ENCODE results near the gene PFKL.

Gene PFKL

GRCh38 chr21:44296103-44296519, 3.7 kb upstream of the PFKL start:
- no peak for DNase-seq (ENCODE audit: low read depth in 1 of 2, low spot score in 1 of 2)
- Histone ChIP-seq H3K27ac (replicated peaks) (no peak overlapping the region), H3K27me3 (ENCODE audit: insufficient read depth, poor library complexity, severe bottlenecking) (no peaks in the 10 kb centered on the region), H3K4me3 (replicated peaks; ENCODE audit: insufficient read depth, low read length) (no peak overlapping the region)
- TF ChIP-seq CTCF (IDR thresholded peaks at IDR 0.05; ENCODE audit: insufficient read depth, low read length) = no peak
- no peak for TF ChIP-seq GABPA (IDR thresholded peaks at IDR 0.05; ENCODE audit: low read depth)
- no peak for TF ChIP-seq POLR2AphosphoS5 (IDR thresholded peaks at IDR 0.05; ENCODE audit: low read depth)
- TF ChIP-seq, protein P1, sequence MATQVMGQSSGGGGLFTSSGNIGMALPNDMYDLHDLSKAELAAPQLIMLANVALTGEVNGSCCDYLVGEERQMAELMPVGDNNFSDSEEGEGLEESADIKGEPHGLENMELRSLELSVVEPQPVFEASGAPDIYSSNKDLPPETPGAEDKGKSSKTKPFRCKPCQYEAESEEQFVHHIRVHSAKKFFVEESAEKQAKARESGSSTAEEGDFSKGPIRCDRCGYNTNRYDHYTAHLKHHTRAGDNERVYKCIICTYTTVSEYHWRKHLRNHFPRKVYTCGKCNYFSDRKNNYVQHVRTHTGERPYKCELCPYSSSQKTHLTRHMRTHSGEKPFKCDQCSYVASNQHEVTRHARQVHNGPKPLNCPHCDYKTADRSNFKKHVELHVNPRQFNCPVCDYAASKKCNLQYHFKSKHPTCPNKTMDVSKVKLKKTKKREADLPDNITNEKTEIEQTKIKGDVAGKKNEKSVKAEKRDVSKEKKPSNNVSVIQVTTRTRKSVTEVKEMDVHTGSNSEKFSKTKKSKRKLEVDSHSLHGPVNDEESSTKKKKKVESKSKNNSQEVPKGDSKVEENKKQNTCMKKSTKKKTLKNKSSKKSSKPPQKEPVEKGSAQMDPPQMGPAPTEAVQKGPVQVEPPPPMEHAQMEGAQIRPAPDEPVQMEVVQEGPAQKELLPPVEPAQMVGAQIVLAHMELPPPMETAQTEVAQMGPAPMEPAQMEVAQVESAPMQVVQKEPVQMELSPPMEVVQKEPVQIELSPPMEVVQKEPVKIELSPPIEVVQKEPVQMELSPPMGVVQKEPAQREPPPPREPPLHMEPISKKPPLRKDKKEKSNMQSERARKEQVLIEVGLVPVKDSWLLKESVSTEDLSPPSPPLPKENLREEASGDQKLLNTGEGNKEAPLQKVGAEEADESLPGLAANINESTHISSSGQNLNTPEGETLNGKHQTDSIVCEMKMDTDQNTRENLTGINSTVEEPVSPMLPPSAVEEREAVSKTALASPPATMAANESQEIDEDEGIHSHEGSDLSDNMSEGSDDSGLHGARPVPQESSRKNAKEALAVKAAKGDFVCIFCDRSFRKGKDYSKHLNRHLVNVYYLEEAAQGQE (IDR thresholded peaks at IDR 0.05; ENCODE audit: insufficient replicate concordance, low read depth) = no peak
- TF ChIP-seq SPI1 (IDR thresholded peaks at IDR 0.05; ENCODE audit: borderline replicate concordance, low read depth) = no peak

DNA sequence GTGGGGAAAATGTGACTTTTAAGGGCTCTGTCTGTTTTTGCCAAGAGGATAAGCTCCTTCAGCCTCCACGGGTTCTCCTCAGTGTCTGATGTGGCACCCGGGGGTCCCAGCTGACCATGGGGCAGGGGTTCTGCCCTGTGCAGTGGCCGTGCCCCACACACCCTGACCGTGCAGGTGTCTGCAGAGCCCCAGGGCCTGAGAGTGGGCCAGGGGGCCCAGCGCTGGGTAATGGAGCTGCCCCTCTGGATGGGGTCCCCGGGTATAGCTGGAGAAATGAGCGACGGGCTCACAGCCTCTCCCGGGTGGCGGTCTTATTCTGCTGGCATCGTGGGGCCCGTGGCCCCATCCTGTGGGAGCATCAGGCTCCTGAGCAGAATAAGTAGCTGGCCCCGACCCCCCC, 2.9 kb upstream of the PFKL start:
- H3K4me3 ChIP-seq (replicated peaks; ENCODE audit: insufficient read depth, low read length) = no peak overlapping the region
- no peaks in the 10 kb centered on the region for H3K27me3 ChIP-seq (ENCODE audit: insufficient read depth, poor library complexity, severe bottlenecking)
- H3K27ac ChIP-seq (replicated peaks) = no peak overlapping the region
- TF ChIP-seq SPI1 (IDR thresholded peaks at IDR 0.05; ENCODE audit: borderline replicate concordance, low read depth) (no peak), POLR2AphosphoS5 (IDR thresholded peaks at IDR 0.05; ENCODE audit: low read depth) (no peak)
- TF ChIP-seq, protein P1 (IDR thresholded peaks at IDR 0.05; ENCODE audit: insufficient replicate concordance, low read depth) = no peak
- no peak for DNase-seq (ENCODE audit: low read depth in 1 of 2, low spot score in 1 of 2)

DNA sequence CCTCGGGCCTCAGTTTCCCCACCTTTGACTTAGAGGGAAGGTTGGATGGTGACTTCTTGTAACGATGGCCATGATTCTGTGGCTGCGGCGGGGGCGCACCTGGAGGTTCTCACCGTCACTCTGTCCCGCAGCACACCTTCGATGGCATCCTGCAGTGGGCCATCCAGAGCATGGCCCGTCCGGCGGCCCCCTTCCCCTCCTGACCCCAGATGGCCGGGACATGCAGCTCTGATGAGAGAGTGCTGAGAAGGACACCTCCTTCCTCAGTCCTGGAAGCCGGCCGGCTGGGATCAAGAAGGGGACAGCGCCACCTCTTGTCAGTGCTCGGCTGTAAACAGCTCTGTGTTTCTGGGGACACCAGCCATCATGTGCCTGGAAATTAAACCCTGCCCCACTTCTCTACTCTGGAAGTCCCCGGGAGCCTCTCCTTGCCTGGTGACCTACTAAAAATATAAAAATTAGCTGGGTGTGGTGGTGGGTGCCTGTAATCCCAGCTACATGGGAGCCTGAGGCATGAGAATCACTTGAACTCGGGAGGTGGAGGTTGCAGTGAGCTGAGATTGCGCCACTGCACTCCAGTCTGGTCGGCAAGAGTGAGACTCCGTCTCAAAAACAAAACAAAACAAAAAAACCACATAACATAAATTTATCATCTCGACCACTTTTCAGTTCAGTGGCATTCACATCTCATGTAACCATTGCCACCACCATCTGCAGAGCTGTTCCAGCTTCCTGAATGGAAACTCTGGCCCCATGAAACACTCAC, 2.1 kb upstream of the PFKL start:
- no peak overlapping the region for H3K4me3 ChIP-seq (replicated peaks; ENCODE audit: insufficient read depth, low read length)
- H3K27ac ChIP-seq (replicated peaks) = peak overlapping the region; percentile 49
- no peak for TF ChIP-seq SPI1 (IDR thresholded peaks at IDR 0.05; ENCODE audit: borderline replicate concordance, low read depth)
- TF ChIP-seq CTCF (IDR thresholded peaks at IDR 0.05; ENCODE audit: insufficient read depth, low read length) = peak; percentile 86
- no peaks in the 10 kb centered on the region for H3K27me3 ChIP-seq (ENCODE audit: insufficient read depth, poor library complexity, severe bottlenecking)
- DNase-seq (ENCODE audit: low read depth in 1 of 2, low spot score in 1 of 2) = peak; percentile 70 to 88

DNA sequence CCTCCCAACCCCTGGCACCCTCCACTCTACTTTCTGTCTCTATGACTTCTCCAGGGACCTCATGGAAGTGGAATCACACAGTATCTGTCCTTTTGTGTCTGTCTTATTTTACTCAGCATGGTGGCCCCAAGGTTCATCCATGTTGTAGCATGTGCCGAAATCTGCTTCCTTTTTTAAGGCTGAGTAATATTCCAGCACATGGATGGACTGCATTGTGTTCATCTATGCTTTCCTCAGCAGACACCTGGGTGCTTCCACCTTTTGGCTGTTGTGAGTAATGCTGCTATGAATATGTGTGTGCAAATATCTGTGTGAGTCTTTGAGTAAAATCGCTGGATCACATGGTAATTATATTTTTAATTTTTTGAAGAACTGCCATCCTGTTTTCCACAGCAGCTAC, 1.6 kb upstream of the PFKL start:
- Histone ChIP-seq H3K27ac (replicated peaks) (peak overlapping the region; percentile 49), H3K4me3 (replicated peaks; ENCODE audit: insufficient read depth, low read length) (no peak overlapping the region), H3K27me3 (ENCODE audit: insufficient read depth, poor library complexity, severe bottlenecking) (no peaks in the 10 kb centered on the region)
- TF ChIP-seq, protein P1 (IDR thresholded peaks at IDR 0.05; ENCODE audit: insufficient replicate concordance, low read depth) = no peak
- TF ChIP-seq POLR2AphosphoS5 (IDR thresholded peaks at IDR 0.05; ENCODE audit: low read depth) (no peak), GABPA (IDR thresholded peaks at IDR 0.05; ENCODE audit: low read depth) (no peak), SPI1 (IDR thresholded peaks at IDR 0.05; ENCODE audit: borderline replicate concordance, low read depth) (no peak), CTCF (IDR thresholded peaks at IDR 0.05; ENCODE audit: insufficient read depth, low read length) (no peak)
- no peak for DNase-seq (ENCODE audit: low read depth in 1 of 2, low spot score in 1 of 2)

Data from HL-60 (cell line).